Nucleus accumbens (tissue), 56 donors: ENCODE results near the gene VWA5B2.
"Not testable (repeated sequence)": the region's sequence is repeated elsewhere in the genome, so short reads cannot be mapped to it uniquely, and the experiment has no call there.

Experiments used
- DNase-seq, 56 donors: peaks; one replicate each; lab custom pipeline; 2025; lab: John Stamatoyannopoulos, UW

Gene VWA5B2

DNA sequence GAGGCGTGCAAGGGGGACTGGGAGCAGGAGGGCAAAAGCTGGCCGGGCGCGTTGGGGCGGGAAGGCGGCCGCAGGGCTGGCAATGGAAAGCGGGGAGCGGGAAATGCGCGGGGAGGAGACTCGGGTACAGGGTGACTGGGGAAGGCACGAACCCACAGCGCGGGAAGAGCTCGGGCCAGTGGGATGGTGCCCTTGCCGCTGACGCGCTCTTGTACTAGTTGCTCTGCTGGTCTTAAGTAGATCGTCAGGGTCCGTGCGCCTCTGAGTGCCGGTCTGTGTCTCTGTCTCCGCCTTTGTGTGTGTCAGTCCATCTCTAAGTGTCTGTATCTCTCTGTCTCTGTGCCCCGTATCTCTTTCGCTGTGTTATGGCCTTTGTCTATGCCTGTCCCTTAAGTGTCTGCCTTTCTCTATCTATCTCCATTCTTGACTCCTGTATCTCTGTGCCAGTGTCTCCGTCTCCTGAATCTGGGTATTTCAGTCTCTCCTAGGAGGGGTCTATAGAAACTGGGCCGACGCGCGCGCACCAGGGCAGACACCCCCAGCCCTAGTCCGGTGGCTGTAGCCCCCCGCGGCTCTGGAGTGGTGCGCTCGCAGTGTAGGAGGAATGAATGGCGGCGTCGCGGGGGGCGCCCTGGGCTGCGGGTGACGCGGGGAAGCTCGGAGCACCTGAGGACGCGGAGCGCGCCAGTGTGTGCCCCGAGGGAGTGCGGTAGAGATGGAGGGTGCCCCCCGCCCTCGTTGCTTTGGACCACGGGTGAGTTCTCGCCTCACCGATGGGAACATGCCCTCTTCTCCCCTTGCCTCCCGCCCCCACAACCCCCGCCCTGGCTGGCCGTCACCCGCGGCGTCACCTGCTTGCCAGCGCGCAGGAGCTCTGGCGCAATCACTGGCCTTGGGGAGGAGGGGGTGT is 32.7 kb downstream of the VWA5B2 start:
- DNase-seq, result peak in 2 of 56 donors; percentile 6 to 17

DNA sequence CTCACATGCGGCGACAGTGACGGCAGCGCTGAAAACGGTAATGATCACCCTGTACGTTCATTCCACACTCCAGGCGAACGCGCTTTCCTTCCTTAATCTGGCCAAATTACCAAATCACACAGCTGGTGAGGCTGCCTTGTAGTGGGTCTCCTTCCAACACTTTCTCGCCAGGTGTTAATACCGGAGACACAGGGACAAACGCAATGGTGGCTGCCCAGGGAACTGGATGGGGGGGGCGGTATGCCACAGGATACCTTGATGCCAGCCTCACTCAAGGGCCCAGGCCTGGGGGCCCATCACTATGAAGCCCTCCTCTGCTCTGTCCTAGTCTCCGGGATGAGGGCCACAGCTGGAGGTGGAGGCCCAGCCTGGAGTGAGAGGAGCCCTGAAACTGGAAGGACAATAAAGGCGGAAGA is 33.4 kb downstream of the VWA5B2 start:
- no peak for DNase-seq

DNA sequence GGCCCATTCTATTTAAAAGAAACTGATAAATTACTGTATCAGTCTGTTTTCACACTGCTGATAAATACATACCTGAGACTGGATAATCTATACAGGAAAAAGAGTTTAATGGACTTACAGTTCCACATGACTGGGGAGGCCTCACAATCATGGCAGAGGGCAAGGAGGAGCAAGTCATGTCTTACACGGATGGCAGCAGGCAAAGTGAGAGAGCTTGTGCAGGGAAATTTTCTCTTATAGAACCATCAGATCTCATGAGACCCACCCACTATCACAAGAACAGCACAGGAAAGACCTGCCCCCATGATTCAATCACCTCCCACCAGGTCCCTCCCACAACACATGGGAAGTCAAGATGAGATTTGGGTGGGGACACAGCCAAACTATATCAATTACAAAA is 37.9 kb downstream of the VWA5B2 start:
- not testable (repeated sequence) for DNase-seq

DNA sequence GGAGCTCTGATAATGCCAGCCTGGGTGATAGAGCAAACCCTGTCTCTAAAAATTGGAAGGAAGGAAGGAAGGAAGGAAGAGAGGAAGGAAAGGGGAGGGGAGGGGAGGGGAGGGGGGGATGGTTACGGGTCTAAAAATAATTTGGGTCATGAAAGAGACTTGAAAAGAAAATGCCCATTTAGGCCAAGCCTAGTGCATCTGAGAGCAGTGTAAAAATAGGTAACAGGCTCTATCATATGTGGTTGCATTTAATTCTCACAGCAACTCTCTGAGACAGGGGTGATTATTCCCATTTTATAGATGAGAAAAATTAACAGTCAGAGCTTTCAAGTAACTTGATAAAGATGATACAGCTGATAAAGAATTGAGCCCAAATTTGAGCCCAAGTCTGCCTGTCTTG is 42.9 kb downstream of the VWA5B2 start:
- DNase-seq, result no peak

DNA sequence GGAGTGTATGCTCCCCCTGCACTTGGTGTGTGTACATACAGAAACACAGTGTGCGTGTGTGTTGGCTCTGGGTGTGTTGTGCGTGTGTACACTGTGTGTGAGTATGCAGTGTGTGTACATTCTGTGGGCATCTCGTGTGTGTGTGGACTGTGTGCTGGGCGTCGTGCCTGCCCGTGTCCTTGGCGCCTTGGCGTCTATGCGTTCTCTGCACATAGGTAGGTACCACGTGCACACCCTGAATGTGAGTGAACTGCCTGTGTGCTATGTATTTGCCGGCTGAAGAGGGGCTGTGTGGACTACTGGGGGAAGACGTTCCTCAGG is 46.0 kb downstream of the VWA5B2 start:
- DNase-seq, result no peak

DNA sequence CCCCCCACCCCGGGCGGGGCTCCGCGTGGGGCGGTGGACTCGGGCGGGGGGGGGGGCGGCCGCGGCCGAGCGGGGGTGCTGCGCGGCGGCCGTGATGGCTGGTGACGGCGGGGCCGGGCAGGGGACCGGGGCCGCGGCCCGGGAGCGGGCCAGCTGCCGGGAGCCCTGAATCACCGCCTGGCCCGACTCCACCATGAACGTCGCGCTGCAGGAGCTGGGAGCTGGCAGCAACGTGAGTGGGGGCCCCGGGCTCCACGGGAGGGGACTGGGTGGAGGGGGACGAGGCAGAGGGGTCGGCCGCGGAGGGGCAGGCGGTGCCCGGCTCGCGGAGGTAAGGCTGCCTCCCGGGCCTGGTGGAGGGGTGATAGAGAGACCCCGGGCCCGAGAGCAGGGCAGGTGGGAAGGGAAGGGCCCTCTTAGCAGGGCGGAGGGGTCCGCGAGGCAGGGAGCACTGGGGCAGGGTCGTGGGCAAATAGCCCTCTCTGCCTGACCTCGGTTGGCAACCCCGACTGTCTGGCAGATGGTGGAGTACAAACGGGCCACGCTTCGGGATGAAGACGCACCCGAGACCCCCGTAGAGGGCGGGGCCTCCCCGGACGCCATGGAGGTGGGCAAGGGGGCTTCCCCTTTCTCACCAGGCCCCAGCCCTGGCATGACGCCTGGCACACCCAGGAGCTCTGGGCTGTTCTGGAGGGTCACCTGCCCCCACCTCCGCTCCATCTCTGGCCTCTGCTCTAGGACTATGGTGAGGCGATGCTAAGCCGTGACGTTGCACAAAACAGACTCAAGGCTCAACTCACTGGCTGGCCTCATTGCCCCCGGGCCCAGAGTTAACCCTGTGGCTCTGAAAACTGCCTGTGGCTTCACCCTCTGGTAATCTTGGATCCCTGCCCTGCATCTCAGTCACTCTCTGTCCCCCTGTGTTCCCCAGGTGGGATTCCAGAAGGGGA is 46.9 kb downstream of the VWA5B2 start, which contains the start of gene ECE2:
TSS of gene ECE2 (plus strand) at position 62 of the 950 bp plus-strand sequence. CDS start at position 194, 132 bp downstream.
- peak in 6 of 56 donors; percentile 10 to 49 (median 29) for DNase-seq

DNA sequence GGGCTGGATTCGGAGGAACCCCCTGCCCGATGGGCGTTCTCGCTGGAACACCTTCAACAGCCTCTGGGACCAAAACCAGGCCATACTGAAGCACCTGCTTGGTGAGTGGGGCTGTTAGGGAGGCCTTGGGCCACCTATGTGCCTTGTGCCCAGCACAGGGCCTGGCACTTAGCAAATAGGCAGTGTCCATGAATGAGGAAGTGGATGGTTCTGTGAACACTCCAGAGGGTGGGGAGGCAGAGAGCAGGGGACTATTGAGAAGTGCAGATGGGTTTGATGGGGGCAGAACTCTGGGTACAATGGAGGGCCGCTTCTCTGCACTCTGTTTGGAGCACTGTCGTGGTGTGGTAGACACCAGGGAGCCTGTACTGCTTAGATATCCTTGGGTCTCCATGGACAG is 48.0 kb downstream of the VWA5B2 start:
- no peak for DNase-seq

DNA sequence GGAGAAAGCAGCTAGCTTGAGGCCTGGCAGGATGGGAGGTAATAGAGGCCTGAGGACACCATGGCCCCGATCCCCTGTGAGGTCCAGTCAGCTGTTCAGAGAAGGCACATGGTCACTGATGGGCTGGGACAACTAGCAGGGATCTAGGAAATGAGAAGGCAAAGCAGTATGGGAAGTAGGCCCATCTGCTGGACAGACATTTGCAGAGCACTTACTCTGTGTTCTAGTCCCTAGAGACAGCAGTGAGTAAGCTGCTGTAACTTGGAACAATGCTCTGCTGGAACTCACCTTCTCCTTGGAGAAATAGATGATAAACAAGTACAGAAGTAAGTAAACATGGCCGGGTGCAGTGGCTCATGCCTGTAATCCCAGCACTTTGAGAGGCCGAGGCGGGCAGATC is 53.6 kb downstream of the VWA5B2 start:
- DNase-seq, result no peak

DNA sequence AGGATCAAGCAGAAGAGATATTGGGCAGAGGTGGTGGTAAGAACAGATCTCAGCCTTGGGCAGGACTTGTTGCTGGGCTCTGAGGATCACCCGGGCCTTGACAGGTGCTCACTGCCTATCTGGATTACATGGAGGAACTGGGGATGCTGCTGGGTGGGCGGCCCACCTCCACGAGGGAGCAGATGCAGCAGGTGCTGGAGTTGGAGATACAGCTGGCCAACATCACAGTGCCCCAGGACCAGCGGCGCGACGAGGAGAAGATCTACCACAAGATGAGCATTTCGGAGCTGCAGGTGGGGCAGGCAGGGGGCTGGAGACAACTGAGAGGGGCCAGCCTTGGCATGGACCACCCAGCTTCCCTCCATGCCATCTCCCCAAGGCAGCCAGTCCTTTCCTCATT is 54.3 kb downstream of the VWA5B2 start:
- no peak for DNase-seq

DNA sequence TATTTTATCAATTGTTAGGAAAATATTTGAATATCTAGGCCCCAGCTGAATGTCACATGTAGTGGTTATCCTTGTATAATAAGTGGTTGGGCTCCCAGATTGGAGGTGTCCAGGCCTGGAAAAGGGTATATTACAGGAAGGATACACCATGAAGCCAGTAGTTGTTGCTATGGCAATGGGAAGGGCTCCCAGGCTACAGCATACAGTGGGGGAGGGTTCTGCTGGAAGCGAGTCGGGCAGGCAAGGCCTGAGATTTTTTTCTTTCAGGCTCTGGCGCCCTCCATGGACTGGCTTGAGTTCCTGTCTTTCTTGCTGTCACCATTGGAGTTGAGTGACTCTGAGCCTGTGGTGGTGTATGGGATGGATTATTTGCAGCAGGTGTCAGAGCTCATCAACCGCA is 55.3 kb downstream of the VWA5B2 start:
- DNase-seq, result peak in 30 of 56 donors; percentile 5 to 56 (median 23)

DNA sequence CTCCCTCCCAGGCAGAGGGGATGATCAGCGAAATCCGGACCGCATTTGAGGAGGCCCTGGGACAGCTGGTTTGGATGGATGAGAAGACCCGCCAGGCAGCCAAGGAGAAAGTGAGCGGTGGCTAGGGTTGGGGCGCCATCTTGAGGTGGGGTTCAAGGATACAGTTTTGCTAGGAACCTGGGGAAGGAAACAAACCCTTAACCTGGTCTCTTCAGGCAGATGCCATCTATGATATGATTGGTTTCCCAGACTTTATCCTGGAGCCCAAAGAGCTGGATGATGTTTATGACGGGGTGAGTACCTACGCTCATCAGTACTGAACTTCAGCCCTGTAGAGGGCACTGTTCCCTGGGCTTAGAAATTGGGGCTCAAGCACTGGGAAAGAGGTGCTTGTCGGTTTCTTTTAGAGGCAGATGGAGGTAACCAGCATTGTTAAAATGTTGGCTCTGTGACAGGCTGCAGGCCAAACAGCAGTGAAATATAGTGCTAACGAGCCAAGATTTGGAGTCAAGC is 60.1 kb downstream of the VWA5B2 start:
- peak in 31 of 56 donors; percentile 2 to 66 (median 17) for DNase-seq

DNA sequence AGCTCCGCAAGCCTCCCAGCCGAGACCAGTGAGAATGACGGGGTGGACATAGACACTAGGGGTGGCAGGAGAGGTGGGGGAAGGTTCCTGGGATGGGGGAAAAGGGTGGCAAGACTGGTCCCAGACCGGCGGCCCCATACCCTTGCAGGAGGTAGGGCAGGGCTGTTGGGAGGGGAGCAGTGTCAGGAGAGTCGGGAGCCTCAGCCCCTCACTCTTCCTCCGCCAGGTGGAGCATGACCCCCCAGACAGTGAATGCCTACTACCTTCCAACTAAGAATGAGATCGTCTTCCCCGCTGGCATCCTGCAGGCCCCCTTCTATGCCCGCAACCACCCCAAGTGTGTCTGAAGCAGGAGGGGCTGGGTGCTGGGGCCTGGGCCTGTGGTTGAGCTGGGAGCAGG is 60.9 kb downstream of the VWA5B2 start:
- DNase-seq, result no peak

DNA sequence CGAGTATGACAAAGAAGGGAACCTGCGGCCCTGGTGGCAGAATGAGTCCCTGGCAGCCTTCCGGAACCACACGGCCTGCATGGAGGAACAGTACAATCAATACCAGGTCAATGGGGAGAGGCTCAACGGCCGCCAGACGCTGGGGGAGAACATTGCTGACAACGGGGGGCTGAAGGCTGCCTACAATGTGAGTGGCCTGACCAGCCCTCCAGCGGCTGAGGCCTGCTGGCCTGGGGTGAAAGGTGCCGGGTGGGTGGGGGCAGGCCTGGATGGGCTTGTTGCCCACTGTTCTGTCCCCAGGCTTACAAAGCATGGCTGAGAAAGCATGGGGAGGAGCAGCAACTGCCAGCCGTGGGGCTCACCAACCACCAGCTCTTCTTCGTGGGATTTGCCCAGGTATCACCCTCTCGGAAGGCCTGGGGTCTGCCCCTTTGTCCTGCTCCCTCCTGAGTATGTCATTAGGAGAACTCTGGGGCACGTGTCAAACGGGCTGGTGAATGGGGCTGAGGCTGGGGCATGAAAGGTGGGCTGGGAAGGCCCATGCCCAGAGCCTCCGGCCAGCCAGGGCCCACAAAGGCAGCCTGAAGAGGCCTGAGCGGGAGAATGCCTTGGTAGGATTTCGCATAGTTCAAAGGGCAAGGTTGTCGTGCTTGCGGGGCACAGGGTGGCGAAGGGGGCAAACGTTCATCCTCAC is 61.8 kb downstream of the VWA5B2 start:
- no peak for DNase-seq
